ENCODE data around the gene GAA.

GAA gene

DNA sequence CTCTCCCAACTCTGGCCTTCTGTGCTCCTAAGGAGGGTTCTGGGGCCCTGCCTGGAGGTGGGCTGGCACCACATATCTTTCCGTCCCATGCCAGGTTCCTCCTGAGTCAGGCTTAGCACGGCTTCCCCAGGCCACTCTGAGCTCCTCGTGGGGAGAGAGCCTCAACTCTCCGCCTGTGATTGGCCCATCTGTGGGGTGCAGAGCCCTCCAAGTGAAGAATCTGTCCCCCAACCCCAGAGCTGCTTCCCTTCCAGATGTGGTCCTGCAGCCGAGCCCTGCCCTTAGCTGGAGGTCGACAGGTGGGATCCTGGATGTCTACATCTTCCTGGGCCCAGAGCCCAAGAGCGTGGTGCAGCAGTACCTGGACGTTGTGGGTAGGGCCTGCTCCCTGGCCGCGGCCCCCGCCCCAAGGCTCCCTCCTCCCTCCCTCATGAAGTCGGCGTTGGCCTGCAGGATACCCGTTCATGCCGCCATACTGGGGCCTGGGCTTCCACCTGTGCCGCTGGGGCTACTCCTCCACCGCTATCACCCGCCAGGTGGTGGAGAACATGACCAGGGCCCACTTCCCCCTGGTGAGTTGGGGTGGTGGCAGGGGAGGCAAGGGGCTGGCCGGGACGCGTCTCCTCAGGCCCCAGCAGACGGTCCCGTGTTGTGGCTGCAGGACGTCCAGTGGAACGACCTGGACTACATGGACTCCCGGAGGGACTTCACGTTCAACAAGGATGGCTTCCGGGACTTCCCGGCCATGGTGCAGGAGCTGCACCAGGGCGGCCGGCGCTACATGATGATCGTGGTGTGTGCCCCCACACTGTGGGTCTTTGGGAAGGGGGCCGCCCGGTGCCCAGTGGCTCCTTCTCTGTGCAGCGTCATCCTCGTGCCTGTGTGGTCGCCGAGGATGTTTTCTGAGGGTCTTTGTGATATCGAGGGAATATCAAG lies 6.9 kb downstream of the GAA start:
- no peak for DNase-seq (ENCODE audit: low read depth)
- TF ChIP-seq CTCF (IDR thresholded peaks at IDR 0.05; ENCODE audit: insufficient read depth, low read depth, low read length, missing control alignments) = no peak
- no peak overlapping the region for H3K4me3 ChIP-seq (ENCODE audit: low read depth, low read length)

DNA sequence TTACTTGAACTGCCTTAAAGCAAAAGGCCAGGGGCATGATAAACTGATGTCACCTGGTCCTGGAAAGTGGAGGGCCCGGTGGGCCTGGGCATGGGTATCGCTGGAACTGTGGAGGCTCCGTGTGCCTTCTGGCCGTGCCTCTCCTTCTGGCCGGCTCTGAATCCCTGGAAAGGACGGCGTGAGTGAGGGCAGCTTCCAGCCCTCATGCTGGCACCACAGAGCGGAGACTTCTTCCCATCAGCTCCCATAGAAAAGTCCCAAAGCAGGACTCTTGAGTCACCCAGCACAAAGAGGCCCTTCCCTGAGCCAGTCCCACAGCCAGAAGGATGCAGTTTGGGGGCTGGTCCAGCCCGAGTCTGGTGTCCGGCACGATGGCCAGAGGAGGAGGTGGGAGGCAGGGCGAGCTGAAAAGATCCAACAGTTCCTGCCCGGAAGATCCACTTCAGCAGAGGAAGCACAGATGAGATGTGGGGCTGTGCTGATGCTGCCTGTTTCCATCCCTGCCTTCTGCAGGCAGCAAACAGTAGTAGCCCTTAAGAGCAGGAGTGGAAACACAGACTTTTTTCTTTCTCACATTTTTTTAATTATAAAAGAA lies 7.8 kb downstream of the GAA start:
- no peak for TF ChIP-seq CTCF (IDR thresholded peaks at IDR 0.05; ENCODE audit: insufficient read depth, low read depth, low read length, missing control alignments)
- H3K4me3 ChIP-seq (ENCODE audit: low read depth, low read length) = no peak overlapping the region
- DNase-seq (ENCODE audit: low read depth) = no peak

DNA sequence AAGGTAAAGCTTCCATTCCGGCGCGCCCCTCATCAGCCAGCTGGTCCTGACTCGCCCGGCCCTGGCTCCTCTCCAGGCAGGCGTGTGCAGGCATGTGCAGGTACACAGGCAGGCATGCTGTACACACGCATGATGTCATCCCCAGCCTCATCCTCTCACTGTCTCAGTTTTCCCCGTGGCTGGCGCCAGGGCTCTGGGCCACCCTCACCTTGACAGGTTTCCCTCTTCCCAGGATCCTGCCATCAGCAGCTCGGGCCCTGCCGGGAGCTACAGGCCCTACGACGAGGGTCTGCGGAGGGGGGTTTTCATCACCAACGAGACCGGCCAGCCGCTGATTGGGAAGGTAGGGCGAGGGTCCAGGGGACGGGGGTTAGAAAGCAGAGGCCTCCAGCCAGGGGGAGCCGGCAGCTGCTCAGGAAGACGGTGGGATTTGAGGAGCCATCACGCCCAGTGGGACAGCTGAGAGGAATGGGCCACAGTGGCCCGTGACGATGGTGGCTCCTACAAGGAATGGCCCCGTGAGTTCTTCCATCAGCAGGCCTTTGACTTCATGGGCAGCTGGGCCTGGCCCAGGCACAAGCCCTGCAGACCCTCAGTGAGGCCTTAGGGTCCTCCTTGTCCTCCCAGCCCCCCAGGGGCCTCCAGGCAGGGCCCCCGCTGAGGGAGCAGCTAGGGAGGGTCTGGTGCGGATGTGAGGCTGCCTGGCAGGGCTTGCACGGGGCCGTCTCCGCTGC lies 8.5 kb downstream of the GAA start:
- no peak for TF ChIP-seq CTCF (IDR thresholded peaks at IDR 0.05; ENCODE audit: insufficient read depth, low read depth, low read length, missing control alignments)
- H3K4me3 ChIP-seq (ENCODE audit: low read depth, low read length) = no peak overlapping the region
- no peak for DNase-seq (ENCODE audit: low read depth)

DNA sequence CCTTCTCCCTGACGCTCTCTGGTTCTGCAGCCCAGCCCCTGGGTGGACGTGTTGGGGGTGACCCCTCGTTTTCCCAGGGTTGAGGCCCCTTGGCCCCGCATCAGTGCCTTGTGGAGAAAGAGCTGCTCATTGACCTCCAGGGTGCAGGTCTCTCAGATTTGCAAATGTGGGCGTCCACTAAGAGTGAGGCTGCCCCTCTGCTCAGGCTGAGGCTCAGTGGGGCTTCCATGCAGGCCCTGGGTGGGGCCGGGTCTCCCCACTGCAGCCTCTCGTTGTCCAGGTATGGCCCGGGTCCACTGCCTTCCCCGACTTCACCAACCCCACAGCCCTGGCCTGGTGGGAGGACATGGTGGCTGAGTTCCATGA lies 9.0 kb downstream of the GAA start:
- no peak for DNase-seq (ENCODE audit: low read depth)
- H3K4me3 ChIP-seq (ENCODE audit: low read depth, low read length) = no peak overlapping the region
- TF ChIP-seq CTCF (IDR thresholded peaks at IDR 0.05; ENCODE audit: insufficient read depth, low read depth, low read length, missing control alignments) = no peak

GRCh38 chr17:80110927-80111701 lies 9.7 kb downstream of the GAA start:
- no peak for DNase-seq (ENCODE audit: low read depth)
- H3K4me3 ChIP-seq (ENCODE audit: low read depth, low read length) = no peak overlapping the region
- no peak for TF ChIP-seq CTCF (IDR thresholded peaks at IDR 0.05; ENCODE audit: insufficient read depth, low read depth, low read length, missing control alignments)

DNA sequence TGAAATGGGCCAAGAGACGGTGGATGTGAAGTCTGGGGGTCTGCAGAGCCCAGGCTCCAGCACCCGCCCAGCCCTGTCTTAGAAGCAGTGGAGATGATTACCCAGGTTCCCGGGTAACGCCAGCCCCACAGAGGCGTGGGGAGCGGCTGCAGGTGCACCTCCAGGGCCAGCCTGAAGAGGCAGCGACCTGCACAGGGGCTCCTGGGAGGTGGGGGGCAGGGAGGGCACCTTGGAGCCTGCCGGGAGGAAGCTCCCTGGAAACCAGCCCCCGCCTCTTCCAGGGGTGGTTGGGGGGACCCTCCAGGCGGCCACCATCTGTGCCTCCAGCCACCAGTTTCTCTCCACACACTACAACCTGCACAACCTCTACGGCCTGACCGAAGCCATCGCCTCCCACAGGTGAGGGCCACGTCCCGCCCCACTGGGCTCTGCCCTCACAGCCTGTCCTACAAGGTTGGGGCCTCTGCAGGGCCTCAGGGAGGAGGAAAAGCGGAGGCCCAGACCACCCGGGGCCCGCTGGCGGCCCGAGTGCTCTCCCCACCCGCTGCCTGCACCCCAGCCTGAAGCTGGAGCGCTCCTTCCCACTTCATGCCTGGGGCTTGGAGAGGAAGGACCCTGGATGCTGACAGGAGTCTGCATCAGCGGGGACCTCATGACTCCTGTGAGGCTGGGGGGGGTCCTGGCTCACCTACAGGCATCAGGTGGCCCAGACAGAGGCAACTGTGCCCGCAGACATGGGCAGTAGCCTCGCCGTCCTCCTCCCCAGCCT lies 10.5 kb downstream of the GAA start:
- TF ChIP-seq CTCF (IDR thresholded peaks at IDR 0.05; ENCODE audit: insufficient read depth, low read depth, low read length, missing control alignments) = no peak

More for the DNA sequence above, 10.5 kb downstream of the GAA start:
- no peak overlapping the region for H3K4me3 ChIP-seq (ENCODE audit: low read depth, low read length)
- no peak for DNase-seq (ENCODE audit: low read depth)
